Lower leg skin (tissue), 3 donors: ENCODE measurements around the gene DNMT3A.

Experiments
- POLR2A ChIP-seq, 2 donors: fragments of 450-650 bp; IDR thresholded peaks; one replicate each; pipeline ENCODE4 v1.6.1; 2016 to 2017; ENCODE audit warnings: antibody characterized with exemption in 2 of 2, mild to moderate bottlenecking in 1 of 2, moderate library complexity in 1 of 2
- TF ChIP-seq, protein P1 (sequence below), 3 donors: fragments of 450-650 bp; IDR thresholded peaks; one replicate each; pipeline ENCODE4 v1.5.1; 2016; ENCODE audit warnings: antibody characterized with exemption in 3 of 3, mild to moderate bottlenecking in 3 of 3, moderate library complexity in 2 of 3

DNA sequence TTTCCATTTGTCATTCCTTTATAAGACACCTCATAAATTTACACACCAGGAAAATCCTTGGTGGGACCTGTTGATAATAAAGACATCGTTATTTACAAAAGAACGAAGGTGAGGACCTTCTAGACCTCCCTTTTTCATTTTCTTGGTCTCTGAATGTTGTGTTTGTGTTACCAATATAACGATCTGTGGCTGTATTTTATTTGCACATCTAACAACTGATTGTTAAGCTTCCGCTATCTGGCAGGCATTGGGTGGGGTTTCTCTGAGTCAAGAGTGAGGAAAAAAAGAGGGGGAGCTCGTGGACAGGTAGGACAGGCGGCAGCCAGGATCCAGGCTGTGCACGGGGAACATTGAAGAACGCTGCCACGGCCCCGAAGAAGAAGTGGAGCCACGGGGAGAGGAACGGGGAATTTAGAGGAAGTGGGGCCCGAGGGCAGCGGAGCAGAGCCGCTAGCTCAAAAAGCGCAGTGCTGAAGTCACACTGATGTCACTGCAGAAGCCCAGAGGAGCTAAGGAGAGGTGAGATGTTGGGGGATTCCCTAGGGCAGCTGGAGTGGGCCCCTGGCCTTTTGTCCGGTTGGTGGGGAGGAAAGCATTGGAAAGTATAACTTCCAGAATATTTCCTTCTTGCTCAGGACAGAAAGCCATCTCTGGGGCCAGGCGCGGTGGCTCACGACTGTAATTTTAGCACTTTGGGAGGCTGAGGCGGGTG is 20.9 kb upstream of the DNMT3A start:
- TF ChIP-seq, protein P1, sequence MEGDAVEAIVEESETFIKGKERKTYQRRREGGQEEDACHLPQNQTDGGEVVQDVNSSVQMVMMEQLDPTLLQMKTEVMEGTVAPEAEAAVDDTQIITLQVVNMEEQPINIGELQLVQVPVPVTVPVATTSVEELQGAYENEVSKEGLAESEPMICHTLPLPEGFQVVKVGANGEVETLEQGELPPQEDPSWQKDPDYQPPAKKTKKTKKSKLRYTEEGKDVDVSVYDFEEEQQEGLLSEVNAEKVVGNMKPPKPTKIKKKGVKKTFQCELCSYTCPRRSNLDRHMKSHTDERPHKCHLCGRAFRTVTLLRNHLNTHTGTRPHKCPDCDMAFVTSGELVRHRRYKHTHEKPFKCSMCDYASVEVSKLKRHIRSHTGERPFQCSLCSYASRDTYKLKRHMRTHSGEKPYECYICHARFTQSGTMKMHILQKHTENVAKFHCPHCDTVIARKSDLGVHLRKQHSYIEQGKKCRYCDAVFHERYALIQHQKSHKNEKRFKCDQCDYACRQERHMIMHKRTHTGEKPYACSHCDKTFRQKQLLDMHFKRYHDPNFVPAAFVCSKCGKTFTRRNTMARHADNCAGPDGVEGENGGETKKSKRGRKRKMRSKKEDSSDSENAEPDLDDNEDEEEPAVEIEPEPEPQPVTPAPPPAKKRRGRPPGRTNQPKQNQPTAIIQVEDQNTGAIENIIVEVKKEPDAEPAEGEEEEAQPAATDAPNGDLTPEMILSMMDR (IDR thresholded peaks at IDR 0.05): no peak
- no peak for TF ChIP-seq POLR2A (IDR thresholded peaks at IDR 0.05)
